ENCODE results near the gene PPP1R12B.

The PPP1R12B gene

DNA sequence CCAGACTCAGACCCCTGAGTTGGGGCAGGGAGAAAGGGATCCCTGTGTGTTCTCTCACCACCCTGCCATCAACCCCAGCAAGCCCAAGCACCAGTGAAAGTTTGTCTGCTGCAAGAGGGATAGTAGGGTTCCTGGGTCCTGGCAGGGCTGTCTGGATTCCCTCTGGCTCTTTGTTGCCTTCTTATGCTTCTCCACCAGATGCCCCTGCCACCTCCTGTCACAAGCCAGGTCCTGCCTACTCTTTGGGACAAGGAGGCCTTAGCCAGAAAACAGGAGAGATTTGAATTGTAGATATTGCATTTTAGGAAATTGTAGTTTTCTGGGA is 28.5 kb upstream of the PPP1R12B start:
- DNase-seq (no peak), ATAC-seq (ENCODE audit: insufficient read depth, low read depth) (no peak)
- Histone ChIP-seq H3K4me2 (ENCODE audit: insufficient read depth, low read length) (no peak overlapping the region), H3K9me3 (ENCODE audit: insufficient read depth, low read length, severe bottlenecking) (no peaks in the 10 kb centered on the region), H3K9ac (ENCODE audit: low read depth, low read length) (no peak overlapping the region), H4K20me1 (ENCODE audit: insufficient read depth, low read length) (no peaks in the 10 kb centered on the region; the same call in 1 of the 2 replicates), H3K27ac (ENCODE audit: low read length) (no peak overlapping the region), H2AFZ (ENCODE audit: low read depth, low read length) (no peak overlapping the region), H3K27me3 (ENCODE audit: insufficient read depth, low read length, poor library complexity) (no peaks in the 10 kb centered on the region), H3K36me3 (ENCODE audit: insufficient read depth, low read length) (no peaks in the 10 kb centered on the region), H3K4me3 (ENCODE audit: low read depth in 1 of 2, low read length in 2 of 2) (no peak overlapping the region), H3K4me1 (ENCODE audit: insufficient read depth, low read length) (no peaks in the 10 kb centered on the region), H3K79me2 (ENCODE audit: insufficient read depth, low read length) (no peaks in the 10 kb centered on the region)
- TF ChIP-seq, protein P1, sequence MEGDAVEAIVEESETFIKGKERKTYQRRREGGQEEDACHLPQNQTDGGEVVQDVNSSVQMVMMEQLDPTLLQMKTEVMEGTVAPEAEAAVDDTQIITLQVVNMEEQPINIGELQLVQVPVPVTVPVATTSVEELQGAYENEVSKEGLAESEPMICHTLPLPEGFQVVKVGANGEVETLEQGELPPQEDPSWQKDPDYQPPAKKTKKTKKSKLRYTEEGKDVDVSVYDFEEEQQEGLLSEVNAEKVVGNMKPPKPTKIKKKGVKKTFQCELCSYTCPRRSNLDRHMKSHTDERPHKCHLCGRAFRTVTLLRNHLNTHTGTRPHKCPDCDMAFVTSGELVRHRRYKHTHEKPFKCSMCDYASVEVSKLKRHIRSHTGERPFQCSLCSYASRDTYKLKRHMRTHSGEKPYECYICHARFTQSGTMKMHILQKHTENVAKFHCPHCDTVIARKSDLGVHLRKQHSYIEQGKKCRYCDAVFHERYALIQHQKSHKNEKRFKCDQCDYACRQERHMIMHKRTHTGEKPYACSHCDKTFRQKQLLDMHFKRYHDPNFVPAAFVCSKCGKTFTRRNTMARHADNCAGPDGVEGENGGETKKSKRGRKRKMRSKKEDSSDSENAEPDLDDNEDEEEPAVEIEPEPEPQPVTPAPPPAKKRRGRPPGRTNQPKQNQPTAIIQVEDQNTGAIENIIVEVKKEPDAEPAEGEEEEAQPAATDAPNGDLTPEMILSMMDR (IDR thresholded peaks at IDR 0.05; ENCODE audit: borderline replicate concordance, extremely low read depth, low read length, poor library complexity, severe bottlenecking), result no peak
- no peak for TF ChIP-seq EZH2 (IDR thresholded peaks at IDR 0.05; ENCODE audit: borderline replicate concordance, low read depth, low read length, severe bottlenecking)

DNA sequence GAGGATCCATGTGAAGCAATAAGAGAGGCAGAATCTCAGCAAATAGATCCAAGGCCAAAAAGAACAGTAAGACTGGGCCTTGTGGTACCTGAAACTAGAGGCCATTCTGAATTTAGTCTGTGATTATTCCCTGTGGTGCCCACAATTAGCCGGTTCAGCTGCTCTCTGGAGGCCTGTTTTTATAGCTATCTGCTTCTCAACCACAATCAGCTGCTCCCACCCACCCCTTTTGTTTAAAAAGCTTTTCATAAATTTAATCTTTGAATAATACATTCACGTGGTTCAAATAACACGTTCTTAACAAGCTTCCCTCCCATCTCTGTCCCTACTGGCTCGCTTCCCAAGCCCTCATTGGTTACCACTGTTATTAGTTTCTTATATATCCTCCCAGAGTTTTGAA is 24.8 kb upstream of the PPP1R12B start:
- no peak overlapping the region for H3K4me2 ChIP-seq (ENCODE audit: insufficient read depth, low read length)
- H3K27ac ChIP-seq (ENCODE audit: low read length), result no peak overlapping the region
- H3K4me1 ChIP-seq (ENCODE audit: insufficient read depth, low read length), result no peaks in the 10 kb centered on the region
- H4K20me1 ChIP-seq (ENCODE audit: insufficient read depth, low read length), result no peaks in the 10 kb centered on the region; the same call in 1 of the 2 replicates
- no peak overlapping the region for H3K9ac ChIP-seq (ENCODE audit: low read depth, low read length)
- H3K9me3 ChIP-seq (ENCODE audit: insufficient read depth, low read length, severe bottlenecking), result no peaks in the 10 kb centered on the region
- H3K79me2 ChIP-seq (ENCODE audit: insufficient read depth, low read length), result no peaks in the 10 kb centered on the region
- H2AFZ ChIP-seq (ENCODE audit: low read depth, low read length), result no peak overlapping the region
- no peaks in the 10 kb centered on the region for H3K27me3 ChIP-seq (ENCODE audit: insufficient read depth, low read length, poor library complexity)
- no peak overlapping the region for H3K4me3 ChIP-seq (ENCODE audit: low read depth in 1 of 2, low read length in 2 of 2)
- TF ChIP-seq, protein P1 (IDR thresholded peaks at IDR 0.05; ENCODE audit: borderline replicate concordance, extremely low read depth, low read length, poor library complexity, severe bottlenecking), result no peak
- TF ChIP-seq EZH2 (IDR thresholded peaks at IDR 0.05; ENCODE audit: borderline replicate concordance, low read depth, low read length, severe bottlenecking), result no peak
- H3K36me3 ChIP-seq (ENCODE audit: insufficient read depth, low read length), result peaks cover 4% of the 10 kb centered on the region; the same call in 1 of the 2 replicates
- DNase-seq (no peak), ATAC-seq (ENCODE audit: insufficient read depth, low read depth) (no peak)

DNA sequence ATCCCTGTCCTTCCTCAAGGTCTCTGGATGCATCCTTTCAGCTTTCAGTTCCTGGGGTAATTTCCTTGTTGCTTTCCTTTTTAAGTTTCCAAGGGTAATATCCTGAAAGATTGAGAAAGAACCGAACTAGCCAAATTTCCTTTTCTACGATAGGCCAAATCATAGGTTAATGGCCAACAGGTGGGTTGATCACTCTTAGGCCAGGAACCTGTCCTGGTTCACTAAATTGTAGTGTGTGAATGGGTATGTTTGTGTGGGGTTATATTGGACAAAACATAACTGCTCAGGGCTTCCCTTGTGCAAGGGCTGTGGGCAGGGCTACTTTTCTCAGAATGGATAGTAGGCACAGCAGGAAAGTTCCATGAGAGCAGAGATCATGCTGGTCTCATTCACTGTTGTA is 23.9 kb upstream of the PPP1R12B start:
- H3K9me3 ChIP-seq (ENCODE audit: insufficient read depth, low read length, severe bottlenecking), result no peaks in the 10 kb centered on the region
- no peak overlapping the region for H3K4me3 ChIP-seq (ENCODE audit: low read depth in 1 of 2, low read length in 2 of 2)
- no peak overlapping the region for H2AFZ ChIP-seq (ENCODE audit: low read depth, low read length)
- H4K20me1 ChIP-seq (ENCODE audit: insufficient read depth, low read length), result peaks cover 5% of the 10 kb centered on the region; the same call in 1 of the 2 replicates
- H3K9ac ChIP-seq (ENCODE audit: low read depth, low read length), result no peak overlapping the region
- H3K4me1 ChIP-seq (ENCODE audit: insufficient read depth, low read length), result no peaks in the 10 kb centered on the region
- H3K27me3 ChIP-seq (ENCODE audit: insufficient read depth, low read length, poor library complexity), result no peaks in the 10 kb centered on the region
- DNase-seq (no peak), ATAC-seq (ENCODE audit: insufficient read depth, low read depth) (no peak)
- TF ChIP-seq EZH2 (IDR thresholded peaks at IDR 0.05; ENCODE audit: borderline replicate concordance, low read depth, low read length, severe bottlenecking), result no peak
- TF ChIP-seq, protein P1 (IDR thresholded peaks at IDR 0.05; ENCODE audit: borderline replicate concordance, extremely low read depth, low read length, poor library complexity, severe bottlenecking), result no peak
- H3K27ac ChIP-seq (ENCODE audit: low read length), result no peak overlapping the region
- no peak overlapping the region for H3K4me2 ChIP-seq (ENCODE audit: insufficient read depth, low read length)
- H3K36me3 ChIP-seq (ENCODE audit: insufficient read depth, low read length), result peaks cover 14% of the 10 kb centered on the region; the same call in 1 of the 2 replicates
- H3K79me2 ChIP-seq (ENCODE audit: insufficient read depth, low read length), result no peaks in the 10 kb centered on the region

DNA sequence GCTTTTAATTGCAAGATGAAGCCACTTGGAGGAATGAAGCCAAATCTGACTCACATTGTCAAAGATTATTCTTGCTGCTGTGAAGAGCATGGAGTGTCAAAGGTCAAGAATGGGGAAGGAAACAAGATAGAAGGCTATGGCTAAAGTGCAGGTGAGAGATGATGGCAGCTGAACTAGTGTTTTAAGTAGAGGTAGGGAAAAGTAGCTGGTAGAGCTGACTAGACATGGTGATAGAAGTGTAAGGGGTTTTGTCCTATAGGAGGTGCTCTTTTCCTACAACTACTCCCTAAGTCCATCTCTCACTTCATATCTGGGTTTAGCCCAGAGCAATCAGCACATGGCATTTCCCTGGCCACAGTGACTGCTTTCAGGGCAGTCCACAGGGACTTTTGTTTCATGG is 18.6 kb upstream of the PPP1R12B start:
- no peaks in the 10 kb centered on the region for H3K4me1 ChIP-seq (ENCODE audit: insufficient read depth, low read length)
- no peaks in the 10 kb centered on the region for H3K9me3 ChIP-seq (ENCODE audit: insufficient read depth, low read length, severe bottlenecking)
- no peaks in the 10 kb centered on the region for H3K27me3 ChIP-seq (ENCODE audit: insufficient read depth, low read length, poor library complexity)
- no peak overlapping the region for H3K9ac ChIP-seq (ENCODE audit: low read depth, low read length)
- DNase-seq, result no peak
- H3K4me3 ChIP-seq (ENCODE audit: low read depth in 1 of 2, low read length in 2 of 2), result no peak overlapping the region
- TF ChIP-seq EZH2 (IDR thresholded peaks at IDR 0.05; ENCODE audit: borderline replicate concordance, low read depth, low read length, severe bottlenecking), result no peak
- TF ChIP-seq, protein P1 (IDR thresholded peaks at IDR 0.05; ENCODE audit: borderline replicate concordance, extremely low read depth, low read length, poor library complexity, severe bottlenecking), result peak; percentile 20
- no peak for ATAC-seq (ENCODE audit: insufficient read depth, low read depth)
- H3K36me3 ChIP-seq (ENCODE audit: insufficient read depth, low read length), result peaks cover 63% of the 10 kb centered on the region
- no peaks in the 10 kb centered on the region for H3K79me2 ChIP-seq (ENCODE audit: insufficient read depth, low read length)
- no peak overlapping the region for H2AFZ ChIP-seq (ENCODE audit: low read depth, low read length)
- H3K4me2 ChIP-seq (ENCODE audit: insufficient read depth, low read length), result no peak overlapping the region
- peaks cover 11% of the 10 kb centered on the region; the same call in 1 of the 2 replicates for H4K20me1 ChIP-seq (ENCODE audit: insufficient read depth, low read length)
- no peak overlapping the region for H3K27ac ChIP-seq (ENCODE audit: low read length)
